ENCODE data around the gene RAET1E. TPM values are rescaled to one million over a fixed set of nuclear protein-coding genes. Genes with fewer than 3 reads are reported as not detected.

RAET1E gene
- total RNA-seq, 1 donor from 2014 or later = not detected

- no peaks in the 10 kb centered on the region for H3K36me3 Mint-ChIP-seq (ENCODE audit: insufficient read depth)
- no peaks in the 10 kb centered on the region for H3K4me1 Mint-ChIP-seq (ENCODE audit: low read depth)
- H3K27me3 Mint-ChIP-seq = peaks cover 53% of the 10 kb centered on the region
- H3K9me3 Mint-ChIP-seq (ENCODE audit: low read depth) = peaks cover 10% of the 10 kb centered on the region
- TF ChIP-seq, protein P1, sequence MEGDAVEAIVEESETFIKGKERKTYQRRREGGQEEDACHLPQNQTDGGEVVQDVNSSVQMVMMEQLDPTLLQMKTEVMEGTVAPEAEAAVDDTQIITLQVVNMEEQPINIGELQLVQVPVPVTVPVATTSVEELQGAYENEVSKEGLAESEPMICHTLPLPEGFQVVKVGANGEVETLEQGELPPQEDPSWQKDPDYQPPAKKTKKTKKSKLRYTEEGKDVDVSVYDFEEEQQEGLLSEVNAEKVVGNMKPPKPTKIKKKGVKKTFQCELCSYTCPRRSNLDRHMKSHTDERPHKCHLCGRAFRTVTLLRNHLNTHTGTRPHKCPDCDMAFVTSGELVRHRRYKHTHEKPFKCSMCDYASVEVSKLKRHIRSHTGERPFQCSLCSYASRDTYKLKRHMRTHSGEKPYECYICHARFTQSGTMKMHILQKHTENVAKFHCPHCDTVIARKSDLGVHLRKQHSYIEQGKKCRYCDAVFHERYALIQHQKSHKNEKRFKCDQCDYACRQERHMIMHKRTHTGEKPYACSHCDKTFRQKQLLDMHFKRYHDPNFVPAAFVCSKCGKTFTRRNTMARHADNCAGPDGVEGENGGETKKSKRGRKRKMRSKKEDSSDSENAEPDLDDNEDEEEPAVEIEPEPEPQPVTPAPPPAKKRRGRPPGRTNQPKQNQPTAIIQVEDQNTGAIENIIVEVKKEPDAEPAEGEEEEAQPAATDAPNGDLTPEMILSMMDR (IDR thresholded peaks at IDR 0.05; ENCODE audit: unreplicated experiment) = no peak
- DNase-seq (ENCODE audit: low spot score, unreplicated experiment) = no peak
- no peak overlapping the region for H3K4me3 Mint-ChIP-seq (ENCODE audit: low read depth)
- no peak overlapping the region for H3K27ac Mint-ChIP-seq
These were observed 21.5 kb downstream of the RAET1E start for GRCh38 chr6:149876241-149876933.

DNA sequence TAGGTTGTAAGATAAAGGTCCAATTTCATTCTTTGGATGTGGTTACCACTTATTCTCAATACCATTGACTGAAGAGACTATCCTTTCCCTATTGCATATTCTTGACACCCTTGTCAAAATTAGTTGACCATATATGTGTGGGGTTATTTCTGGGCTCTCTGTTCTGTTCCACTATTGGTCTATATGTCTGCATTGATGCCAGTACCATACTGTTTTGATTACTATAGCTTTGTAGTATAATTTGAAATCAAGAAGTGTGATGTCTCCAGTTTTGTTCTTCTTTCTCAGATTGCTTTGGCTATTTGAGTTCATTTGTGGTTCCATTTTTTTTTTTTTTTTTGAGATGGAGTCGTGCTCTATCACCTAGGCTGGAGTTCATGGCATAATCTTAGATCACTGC, 25.7 kb downstream of the RAET1E start:
- DNase-seq (ENCODE audit: low spot score, unreplicated experiment) = no peak
- H3K4me1 Mint-ChIP-seq (ENCODE audit: low read depth) = peaks cover 9% of the 10 kb centered on the region
- peaks cover 10% of the 10 kb centered on the region for H3K9me3 Mint-ChIP-seq (ENCODE audit: low read depth)
- TF ChIP-seq, protein P1 (IDR thresholded peaks at IDR 0.05; ENCODE audit: unreplicated experiment) = no peak
- H3K27ac Mint-ChIP-seq = no peak overlapping the region
- H3K27me3 Mint-ChIP-seq = peaks cover 32% of the 10 kb centered on the region
- H3K36me3 Mint-ChIP-seq (ENCODE audit: insufficient read depth) = no peaks in the 10 kb centered on the region
- H3K4me3 Mint-ChIP-seq (ENCODE audit: low read depth) = no peak overlapping the region

DNA sequence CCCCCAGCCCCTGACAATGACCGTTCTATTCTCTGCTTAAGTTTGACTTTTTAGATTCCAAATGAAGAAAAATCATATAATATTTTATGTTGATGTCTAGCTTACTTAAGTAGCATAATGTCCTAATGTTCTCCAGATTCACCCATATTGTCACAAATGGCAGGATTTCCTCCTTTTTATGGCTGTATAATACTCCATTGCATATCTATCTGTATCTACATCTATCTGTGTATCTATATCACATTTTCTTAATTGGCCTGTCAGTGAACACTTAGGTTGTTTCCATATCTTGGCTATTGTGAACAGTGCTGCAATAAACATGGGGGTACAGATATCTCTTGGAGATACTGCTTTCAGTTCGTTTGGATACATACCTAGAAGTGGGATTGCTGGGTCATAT, 26.7 kb downstream of the RAET1E start:
- H3K27ac Mint-ChIP-seq = no peak overlapping the region
- H3K36me3 Mint-ChIP-seq (ENCODE audit: insufficient read depth) = no peaks in the 10 kb centered on the region
- no peak for DNase-seq (ENCODE audit: low spot score, unreplicated experiment)
- H3K9me3 Mint-ChIP-seq (ENCODE audit: low read depth) = peaks cover 10% of the 10 kb centered on the region
- no peak overlapping the region for H3K4me3 Mint-ChIP-seq (ENCODE audit: low read depth)
- H3K4me1 Mint-ChIP-seq (ENCODE audit: low read depth) = peaks cover 9% of the 10 kb centered on the region
- TF ChIP-seq, protein P1 (IDR thresholded peaks at IDR 0.05; ENCODE audit: unreplicated experiment) = no peak
- peaks cover 35% of the 10 kb centered on the region for H3K27me3 Mint-ChIP-seq

DNA sequence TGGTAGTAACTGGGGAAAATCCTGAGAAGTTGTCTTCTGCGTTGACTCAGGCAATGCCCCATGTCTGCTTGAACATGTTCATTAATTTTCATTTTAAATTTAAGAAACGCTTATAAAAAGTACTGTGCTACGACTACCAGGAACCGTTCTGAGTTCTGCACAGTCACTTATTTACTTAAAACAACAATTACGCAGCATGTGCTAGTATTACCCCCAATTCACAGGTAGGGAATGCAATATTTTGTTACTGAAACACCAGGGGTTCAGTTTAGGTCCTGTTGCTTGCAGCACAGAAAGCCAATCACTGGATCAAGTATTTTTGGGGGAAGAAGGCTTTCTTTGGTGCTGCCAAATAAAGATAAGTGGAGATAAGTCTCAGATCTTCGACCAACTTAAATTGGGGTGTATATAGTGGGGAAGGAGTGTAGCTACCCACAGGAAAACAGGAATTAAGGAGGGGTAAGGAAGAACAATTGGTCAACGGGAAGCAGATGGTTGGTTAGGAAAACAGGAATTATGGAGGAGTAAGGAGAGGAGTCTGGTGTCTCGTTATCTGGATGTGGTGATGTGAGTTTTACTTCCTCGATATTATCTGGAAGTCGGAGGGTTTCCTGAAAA, 28.5 kb downstream of the RAET1E start:
- H3K27me3 Mint-ChIP-seq = peaks cover 38% of the 10 kb centered on the region
- peaks cover 9% of the 10 kb centered on the region for H3K4me1 Mint-ChIP-seq (ENCODE audit: low read depth)
- TF ChIP-seq, protein P1 (IDR thresholded peaks at IDR 0.05; ENCODE audit: unreplicated experiment) = no peak

DNA sequence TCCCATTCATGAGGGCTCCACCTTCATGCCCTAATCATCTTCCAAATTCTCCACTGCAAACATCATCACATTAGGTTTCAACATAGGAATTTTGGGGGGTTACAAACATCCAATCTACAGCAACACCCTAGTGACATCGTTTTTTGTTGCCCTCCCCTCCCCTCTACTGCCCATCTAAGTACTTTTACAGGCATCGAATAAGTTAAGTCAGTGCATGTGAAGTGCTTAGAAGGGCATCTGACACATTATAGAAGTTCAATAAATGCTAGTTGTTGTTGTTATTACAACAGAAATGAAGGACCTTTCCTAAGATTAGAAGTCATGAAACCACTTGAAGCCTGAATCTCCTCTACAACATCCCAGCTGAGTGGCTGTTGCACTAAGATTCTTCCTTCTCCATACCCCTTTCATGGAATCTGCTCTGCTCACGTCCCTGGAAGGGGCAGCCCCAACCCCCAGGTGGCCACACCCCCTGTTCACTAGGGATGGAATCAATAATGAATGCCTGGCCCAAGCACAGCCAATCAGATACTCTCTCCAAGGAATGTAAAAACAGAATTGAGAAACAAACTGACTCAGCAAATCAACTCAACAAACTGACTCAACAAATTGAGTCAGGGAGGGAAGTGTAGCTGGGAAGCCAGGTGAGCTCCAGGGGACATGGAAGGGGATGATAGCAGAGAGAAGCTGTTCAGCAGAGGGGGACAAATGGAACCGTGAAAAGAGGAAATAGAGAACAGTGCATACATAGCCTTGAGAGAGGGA, 29.9 kb downstream of the RAET1E start:
- no peak overlapping the region for H3K27ac Mint-ChIP-seq
- H3K4me1 Mint-ChIP-seq (ENCODE audit: low read depth) = peaks cover 10% of the 10 kb centered on the region
- peak; percentile 36 for DNase-seq (ENCODE audit: low spot score, unreplicated experiment)
- TF ChIP-seq, protein P1 (IDR thresholded peaks at IDR 0.05; ENCODE audit: unreplicated experiment) = no peak
- H3K4me3 Mint-ChIP-seq (ENCODE audit: low read depth) = no peak overlapping the region
- H3K36me3 Mint-ChIP-seq (ENCODE audit: insufficient read depth) = no peaks in the 10 kb centered on the region
- H3K9me3 Mint-ChIP-seq (ENCODE audit: low read depth) = peaks cover 3% of the 10 kb centered on the region
- H3K27me3 Mint-ChIP-seq = peaks cover 28% of the 10 kb centered on the region

More for the DNA sequence above, 28.5 kb downstream of the RAET1E start:
- Mint-ChIP-seq H3K36me3 (ENCODE audit: insufficient read depth) (no peaks in the 10 kb centered on the region), H3K27ac (no peak overlapping the region), H3K4me3 (ENCODE audit: low read depth) (no peak overlapping the region), H3K9me3 (ENCODE audit: low read depth) (peaks cover 10% of the 10 kb centered on the region)
- no peak for DNase-seq (ENCODE audit: low spot score, unreplicated experiment)

Measured in progenitor cell of endocrine pancreas (in vitro differentiated cells).